ENCODE data around the gene KIF24. TPM values are rescaled to one million over a fixed set of nuclear protein-coding genes. Genes with fewer than 3 reads are reported as not detected.
"Not testable (repeated sequence)": the region's sequence is repeated elsewhere in the genome, so short reads cannot be mapped to it uniquely, and the experiment has no call there.

KIF24 gene
- total RNA-seq, 1 donor from 2014 or later: 3.5 TPM

DNA sequence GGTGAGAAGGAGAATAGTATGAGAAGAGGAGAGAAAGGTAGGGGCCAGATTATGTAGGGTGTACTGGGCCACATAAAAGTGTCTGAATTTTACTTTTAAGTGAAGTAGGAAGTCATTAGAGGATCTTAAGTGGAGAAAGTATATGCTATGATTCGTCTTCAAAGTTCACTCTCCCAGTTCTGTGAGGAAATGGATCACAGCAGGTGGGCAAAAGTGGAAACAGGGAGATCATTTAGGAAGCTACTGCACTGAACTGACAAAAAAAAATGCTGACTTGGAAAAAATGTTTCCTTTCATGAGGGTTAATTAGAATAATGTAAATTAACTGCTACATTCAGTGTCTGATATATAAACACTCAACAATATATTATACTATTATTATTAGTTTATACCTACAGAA, 2.4 kb downstream of the KIF24 start:
- DNase-seq (ENCODE audit: low read depth): no peak

DNA sequence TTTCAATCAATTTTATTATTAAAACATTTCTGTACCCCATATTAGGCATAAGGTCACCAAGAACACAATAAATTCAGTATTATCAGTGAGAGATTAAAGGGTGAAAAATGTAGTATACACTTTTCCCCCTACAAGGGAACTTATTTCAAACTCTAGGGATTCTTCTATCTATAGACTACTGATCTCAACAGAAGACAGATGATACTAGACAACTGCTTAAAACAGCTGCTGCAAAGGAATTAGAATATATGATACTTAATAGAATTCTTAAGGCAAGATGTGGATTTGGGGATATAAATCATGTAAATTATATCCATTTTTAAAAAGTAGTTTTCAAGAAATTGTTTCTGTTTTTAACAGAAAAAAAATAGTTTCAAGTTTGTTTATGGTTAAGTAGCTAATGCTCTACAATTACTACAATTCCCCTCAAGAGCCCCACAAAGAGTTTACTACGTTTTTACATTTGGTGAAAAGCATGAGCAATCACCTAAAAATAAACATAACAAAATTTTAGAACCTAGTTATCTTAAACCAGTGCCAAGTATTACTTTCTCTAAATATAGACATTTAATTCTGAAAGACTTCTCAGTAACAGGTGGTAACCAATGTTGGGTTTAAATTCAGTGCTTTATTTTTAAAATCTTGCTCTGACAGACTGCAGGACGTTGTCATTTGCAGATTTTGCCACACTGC, 6.0 kb downstream of the KIF24 start:
- DNase-seq (ENCODE audit: low read depth): no peak

DNA sequence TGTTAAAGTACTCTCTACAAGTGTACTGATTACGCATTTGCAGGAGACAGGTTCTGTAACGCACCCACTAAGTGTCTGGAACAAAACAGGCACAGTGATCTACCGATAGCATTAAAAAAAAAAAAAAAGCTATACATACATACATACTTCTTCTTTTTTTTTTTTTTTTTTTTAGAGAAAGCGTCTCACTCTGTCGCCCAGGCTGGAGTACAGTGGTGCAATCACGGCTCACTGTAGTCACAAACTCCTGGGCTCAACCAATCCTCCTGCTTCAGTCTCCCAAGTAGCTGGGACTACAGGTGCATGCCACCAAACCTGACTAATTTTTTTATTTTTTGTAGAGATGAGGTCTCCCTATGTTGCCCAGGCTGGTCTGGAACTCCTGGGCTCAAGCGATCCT, 7.6 kb downstream of the KIF24 start:
- no peak for DNase-seq (ENCODE audit: low read depth)

DNA sequence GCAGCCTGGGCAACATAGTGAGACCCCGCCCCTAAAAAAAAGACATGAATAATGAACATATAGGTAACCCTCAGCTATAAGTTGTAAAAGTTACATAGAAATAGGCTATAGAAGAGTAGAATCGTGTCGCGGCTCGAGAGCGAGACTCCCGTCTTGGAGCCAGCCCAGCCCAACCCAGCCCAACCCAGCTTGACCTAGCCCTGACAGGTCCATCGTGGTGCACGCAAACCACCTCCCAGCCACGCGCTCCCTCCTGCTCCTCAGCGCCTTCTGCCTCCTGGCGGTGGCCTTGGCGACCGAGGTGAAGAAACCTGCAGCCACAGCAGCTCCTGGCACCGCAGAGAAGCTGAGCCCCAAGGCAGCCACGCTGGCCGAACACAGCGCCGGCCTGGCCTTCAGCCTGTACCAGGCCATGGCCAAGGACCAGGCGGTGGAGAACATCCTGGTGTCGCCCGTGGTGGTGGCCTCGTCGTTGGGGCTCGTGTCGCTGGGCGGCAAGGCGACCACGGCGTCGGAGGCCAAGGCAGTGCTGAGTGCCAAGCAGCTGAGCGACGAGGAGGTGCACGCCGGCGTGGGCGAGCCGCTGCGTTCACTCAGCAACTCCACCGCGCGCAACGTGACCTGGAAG, 10.8 kb downstream of the KIF24 start:
- no peak for DNase-seq (ENCODE audit: low read depth)

DNA sequence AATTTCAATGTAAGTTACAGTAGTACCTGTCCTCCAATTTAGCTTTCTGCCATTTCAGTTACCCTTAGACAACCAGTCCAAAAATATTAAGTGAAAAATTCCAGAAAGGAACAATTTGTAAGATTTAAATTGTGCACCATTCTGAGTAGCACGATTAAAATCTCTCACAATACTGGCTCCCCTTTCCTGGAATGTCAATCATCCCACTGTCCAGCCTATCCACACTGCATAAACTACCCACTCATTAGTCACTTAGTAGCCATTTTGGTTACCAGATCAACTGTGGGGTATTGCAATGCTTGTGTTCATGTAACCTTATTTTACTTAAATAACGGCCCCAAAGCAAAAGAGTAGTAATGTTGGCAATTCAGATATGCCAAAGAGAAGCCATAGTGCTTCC, 11.6 kb downstream of the KIF24 start:
- DNase-seq (ENCODE audit: low read depth): no peak

DNA sequence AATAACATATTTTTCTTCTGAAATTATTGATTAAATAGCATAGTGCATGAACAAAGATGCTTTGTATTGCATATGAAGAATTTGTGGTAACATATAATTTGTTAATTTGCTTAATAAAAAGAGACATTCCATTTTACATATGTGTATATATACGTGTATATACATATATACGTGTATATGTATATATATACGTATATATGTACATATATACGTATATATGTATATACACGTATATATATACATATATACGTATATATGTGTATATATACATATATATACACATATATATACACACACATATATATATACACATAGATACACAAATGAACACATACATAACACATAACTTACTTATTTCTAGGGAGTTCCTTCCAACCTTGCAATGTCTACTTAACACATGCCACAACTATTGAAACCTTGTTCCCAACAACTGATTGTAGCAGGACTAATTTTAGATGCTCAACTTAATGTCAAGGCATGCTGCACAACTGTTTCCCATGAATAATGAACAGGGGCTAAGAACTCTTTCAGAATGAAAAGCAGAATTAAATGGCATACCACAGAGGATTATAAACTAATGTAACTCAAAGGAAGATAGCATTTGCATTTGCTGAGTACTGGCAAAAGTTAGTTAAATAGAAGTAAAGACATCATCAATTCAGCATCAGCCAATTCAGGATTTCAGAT, 17.4 kb downstream of the KIF24 start:
- no peak for DNase-seq (ENCODE audit: low read depth)

DNA sequence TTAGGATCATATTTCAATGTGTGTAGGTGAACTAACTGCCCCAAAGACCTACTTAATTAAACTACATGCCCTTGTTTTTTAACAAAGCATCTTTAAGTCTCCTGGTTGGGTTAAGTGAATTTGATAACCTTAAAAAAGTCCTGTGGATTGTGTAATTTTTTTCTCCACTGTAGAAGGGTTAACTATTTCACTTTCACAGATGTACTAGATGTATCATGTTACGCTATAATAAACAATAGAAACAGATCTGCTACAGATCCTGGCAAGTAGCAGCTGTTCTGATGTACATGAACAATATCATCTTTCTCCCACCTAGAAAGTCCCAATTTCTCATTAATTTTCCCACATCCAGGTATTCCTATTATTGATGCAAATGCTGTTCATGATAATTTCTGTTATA, 18.9 kb downstream of the KIF24 start:
- no peak for DNase-seq (ENCODE audit: low read depth)

DNA sequence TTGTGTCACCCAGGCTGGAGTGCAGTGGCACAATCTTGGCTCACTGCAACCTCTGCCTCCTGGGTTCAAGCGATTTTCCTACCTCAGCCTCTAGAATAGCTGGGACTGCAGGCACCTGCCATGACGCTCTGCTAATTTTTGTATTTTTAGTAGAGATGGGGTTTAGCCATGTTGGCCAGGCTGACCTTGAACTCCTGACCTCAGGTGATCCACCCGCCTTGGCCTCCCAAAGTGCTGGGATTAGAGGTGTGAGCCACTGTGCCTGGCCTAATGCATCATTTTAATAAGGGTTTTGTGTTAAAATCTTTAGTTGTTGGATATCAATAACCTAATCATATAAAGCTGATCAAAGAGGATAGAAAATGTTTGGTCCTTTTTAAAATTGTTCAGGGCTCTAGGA, 20.8 kb downstream of the KIF24 start:
- DNase-seq (ENCODE audit: low read depth): not testable (repeated sequence)

DNA sequence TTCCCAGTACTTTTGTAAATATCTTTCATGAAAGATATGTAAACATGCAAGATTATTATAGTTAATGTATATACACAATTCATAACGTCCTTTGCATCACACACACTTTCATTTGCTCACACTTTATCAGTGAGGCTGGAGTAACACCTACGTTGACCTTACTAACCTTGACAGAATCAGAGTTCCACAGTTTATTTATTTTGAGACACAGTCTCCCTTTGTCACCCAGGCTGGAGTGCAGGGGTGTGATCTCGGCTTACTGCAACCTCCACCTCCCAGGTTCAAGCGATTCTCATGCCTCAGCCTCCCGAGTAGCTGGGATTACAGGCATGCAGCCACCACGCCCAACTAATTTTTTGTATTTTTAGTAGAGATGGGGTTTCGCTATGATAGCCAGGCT, 28.0 kb downstream of the KIF24 start:
- DNase-seq (ENCODE audit: low read depth): not testable (repeated sequence)

DNA sequence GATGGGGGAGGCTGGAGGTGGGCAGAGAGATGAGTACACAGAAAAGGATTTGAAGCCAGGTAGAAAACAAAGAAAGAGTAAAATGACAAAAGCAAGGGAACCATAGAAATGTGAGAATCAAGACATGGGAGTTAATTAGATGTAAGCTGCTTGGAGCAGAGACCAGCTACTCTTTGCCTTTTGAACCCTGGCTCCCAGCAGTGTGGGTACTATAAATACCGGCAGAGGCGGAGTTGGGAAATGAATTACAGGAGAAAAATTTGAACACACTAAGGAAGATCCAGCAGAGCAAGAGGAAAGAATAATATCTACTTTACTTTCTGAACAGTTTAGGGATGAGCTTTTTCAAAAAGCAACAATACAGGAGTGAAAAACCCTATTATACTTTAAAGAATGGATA, 36.5 kb downstream of the KIF24 start:
- DNase-seq (ENCODE audit: low read depth): no peak

DNA sequence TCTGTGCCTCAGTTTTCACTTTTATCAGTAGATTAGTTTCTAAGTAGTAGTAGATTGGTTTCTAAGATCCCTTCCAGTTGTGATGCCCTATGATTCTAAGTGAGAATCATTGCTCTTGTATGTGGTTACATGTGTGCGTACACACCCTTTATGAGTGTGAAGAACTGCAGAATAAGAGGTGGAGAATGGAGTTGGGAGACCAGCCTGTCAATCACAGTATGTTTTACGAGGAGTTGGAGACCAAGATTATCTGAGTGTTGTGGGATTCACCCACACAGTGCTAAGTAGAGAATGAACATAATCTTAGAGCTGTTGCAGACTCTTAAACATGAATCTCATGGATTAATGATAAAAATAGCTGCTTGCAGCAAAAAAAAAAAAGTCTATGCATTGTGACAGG, 37.6 kb downstream of the KIF24 start:
- DNase-seq (ENCODE audit: low read depth): no peak

DNA sequence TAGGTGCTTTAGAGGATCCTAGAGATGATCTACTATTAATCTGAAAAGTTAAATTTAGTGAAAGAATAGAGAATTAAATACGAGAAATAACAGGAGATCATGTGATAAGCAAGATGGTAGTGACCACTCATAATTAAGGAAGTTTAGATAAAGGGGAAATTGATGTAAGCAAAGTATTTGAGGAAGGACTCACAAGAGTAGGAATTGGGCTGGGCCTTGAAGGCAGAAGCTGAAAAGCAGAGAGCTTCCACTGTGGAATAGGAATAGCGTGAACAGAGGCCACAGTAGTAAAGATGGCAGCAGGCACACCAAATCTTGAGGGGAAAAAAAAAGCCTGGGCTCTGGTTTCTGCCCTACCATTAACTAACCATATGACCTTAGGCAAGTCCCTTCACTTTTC, 38.0 kb downstream of the KIF24 start:
- no peak for DNase-seq (ENCODE audit: low read depth)

DNA sequence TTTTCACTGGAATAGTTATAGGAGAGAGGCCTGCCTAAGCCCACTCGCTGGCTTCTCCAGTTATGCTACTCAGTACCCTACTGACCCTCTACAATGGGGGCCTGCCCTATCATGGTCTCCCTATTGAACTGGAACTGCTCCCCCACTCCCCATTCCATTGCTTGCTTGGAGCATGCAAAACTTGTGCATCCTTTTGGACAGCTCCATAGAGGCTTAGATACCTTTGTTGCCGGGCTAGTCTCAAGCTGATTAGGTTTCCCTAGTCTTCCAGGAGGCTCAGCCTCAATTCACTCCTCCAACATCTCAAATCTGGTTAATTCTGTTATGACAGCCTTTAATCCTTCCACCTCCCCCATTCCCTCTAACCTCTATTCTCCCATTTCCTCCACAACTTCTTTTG, 39.9 kb downstream of the KIF24 start:
- no peak for DNase-seq (ENCODE audit: low read depth)

DNA sequence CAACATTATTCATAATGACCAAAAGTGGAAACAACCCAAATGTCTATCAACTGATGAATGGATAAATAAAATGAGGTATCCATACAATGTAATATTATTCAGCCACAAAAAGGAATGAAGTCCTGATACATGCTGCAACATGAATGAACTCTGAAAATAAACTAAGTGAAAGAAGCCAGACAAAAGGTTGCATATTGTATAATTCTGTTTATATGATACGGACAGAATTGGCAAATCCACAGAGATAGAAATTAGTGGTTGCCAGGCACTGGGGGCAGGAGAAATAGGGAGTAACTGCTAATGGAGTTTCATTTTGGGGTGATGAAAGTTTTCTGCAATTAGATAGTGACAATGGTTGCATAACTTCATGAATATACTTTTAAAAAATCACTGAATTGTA, 47.0 kb downstream of the KIF24 start:
- DNase-seq (ENCODE audit: low read depth): no peak

DNA sequence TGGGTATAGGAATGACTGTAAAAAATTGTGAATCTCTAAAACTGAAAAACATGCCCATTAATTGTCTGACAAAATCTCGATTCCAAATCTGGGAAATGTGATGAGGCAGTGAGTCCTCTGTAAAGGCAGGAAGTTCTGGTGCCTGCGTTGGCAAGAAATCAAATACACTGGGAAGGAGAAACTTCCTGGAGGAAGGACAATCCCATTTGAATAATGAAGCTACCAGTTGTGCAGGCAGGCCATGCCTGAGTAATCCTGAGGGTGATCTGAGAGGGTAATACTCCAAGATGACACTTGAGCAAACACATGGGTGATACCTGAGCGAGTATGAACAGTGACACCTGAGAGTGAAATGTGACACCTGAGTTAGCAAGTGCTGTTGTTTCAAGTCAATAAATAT, 49.7 kb downstream of the KIF24 start:
- peak; percentile 52 for DNase-seq (ENCODE audit: low read depth)

Other genes with a start within 250 kb of the KIF24 start
- gene DCAF12, start 202.6 kb downstream of the KIF24 start, total RNA-seq: 30.9 and 45.2 TPM in 2 replicates
- gene UBAP1, start 150.2 kb downstream of the KIF24 start, total RNA-seq: 48.6 and 83.0 TPM in 2 replicates
- gene NUDT2, start 301 bp upstream of the KIF24 start, total RNA-seq: 14.5 and 27.4 TPM in 2 replicates
- gene MYORG, start 47.6 kb upstream of the KIF24 start, total RNA-seq: 4.0 and 12.3 TPM in 2 replicates
- 11.6 and 17.2 TPM in 2 replicates for gene FAM219A, start 129.3 kb upstream of the KIF24 start, total RNA-seq
- gene DNAI1, start 129.5 kb upstream of the KIF24 start, total RNA-seq: 0.99 TPM in 1 of 2 replicates, not detected in the other
- 0.30 TPM in 1 of 2 replicates, not detected in the other for gene ENHO, start 193.7 kb upstream of the KIF24 start, total RNA-seq

All from renal cortical epithelial cell (primary cell).